C4-2B (cell line): Measurements from ENCODE around the gene KLHL9.

Source experiments
- H3K27ac ChIP-seq: fragments of 450-650 bp; 2 replicates; pipeline ENCODE4 v1.5.1; 2017
- CTCF ChIP-seq: fragments of 450-650 bp; conservative IDR thresholded peaks from 2 replicates; pipeline ENCODE4 v1.5.1; 2017; ENCODE audit warnings: mild to moderate bottlenecking
- ZFX ChIP-seq: fragments of 450-650 bp; IDR thresholded peaks from 2 replicates; pipeline ENCODE4 v1.6.1; 2017

KLHL9 gene

DNA sequence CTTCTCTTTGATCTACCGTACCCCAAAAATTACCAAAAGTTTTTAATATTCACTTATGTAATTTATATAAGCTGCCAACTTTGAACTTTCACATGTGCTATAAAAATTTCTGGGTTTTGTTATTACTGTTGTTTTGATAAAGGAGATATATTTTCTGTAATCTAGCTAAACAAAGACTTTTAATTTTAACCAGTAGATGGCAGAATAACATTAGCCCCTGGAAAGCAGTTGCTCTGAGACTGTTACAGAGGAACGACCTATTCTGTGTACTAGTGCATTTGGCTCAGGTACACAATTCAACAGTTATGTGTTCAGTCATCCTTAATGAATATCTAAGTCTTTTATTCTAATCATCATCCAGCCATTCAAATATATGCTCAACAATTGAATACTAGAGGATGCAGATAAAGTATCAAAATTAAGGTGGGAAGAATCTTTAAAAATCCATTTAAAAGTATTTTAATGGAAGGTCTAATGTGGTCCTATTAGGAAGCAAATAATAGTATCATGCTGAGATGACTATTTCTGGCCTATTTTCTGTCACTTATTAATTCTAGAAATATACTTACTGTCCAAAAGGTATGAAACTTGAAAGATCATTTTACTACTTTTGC is 8.6 kb downstream of the KLHL9 start:
- TF ChIP-seq ZFX (no peak), CTCF (peak; percentile 89)
- no peak overlapping the region for H3K27ac ChIP-seq

DNA sequence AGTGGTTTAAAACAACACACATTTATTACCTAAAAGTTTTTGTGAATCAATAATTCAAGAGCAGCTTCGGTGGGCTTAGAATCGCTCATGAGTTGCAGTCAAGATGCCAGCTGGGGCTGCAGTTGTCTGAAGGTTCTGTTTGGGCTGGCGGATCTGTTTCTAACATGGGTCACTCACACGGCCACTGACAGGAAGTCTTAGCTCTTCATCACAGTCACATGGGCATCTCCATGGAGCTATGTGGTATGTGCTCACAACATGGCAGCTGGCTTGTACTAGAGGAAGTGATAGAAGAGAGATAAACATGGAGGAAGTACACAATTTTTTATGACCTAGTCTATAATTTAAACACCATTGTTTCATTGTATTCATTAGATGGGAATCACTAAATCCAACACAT is 11.2 kb downstream of the KLHL9 start:
- H3K27ac ChIP-seq = no peak overlapping the region
- no peak for TF ChIP-seq ZFX
- TF ChIP-seq CTCF = no peak

- no peak for TF ChIP-seq CTCF
- TF ChIP-seq ZFX = no peak
- no peak overlapping the region for H3K27ac ChIP-seq
These were observed 12.2 kb downstream of the KLHL9 start for GRCh38 chr9:21322911-21323461.

DNA sequence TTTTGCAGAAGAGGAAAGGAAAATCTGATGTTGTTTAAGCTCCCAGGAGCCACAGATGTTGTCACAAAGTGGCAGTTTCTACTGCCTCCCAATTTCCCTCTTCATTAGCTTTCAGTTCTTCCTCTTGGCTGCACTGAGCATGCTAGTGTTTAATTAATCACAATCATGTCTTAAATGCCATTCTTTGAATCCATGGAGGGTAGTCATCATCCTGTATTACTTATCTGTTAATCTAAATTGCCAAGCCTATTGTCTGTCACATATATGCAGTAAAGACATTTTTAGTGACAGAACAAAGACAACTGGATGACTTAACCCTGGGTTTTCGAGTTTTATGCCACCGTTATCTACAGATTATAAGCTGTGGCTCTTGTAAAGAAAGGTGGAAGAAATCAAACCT is 14.7 kb downstream of the KLHL9 start:
- no peak for TF ChIP-seq CTCF
- TF ChIP-seq ZFX = no peak
- H3K27ac ChIP-seq = no peak overlapping the region

DNA sequence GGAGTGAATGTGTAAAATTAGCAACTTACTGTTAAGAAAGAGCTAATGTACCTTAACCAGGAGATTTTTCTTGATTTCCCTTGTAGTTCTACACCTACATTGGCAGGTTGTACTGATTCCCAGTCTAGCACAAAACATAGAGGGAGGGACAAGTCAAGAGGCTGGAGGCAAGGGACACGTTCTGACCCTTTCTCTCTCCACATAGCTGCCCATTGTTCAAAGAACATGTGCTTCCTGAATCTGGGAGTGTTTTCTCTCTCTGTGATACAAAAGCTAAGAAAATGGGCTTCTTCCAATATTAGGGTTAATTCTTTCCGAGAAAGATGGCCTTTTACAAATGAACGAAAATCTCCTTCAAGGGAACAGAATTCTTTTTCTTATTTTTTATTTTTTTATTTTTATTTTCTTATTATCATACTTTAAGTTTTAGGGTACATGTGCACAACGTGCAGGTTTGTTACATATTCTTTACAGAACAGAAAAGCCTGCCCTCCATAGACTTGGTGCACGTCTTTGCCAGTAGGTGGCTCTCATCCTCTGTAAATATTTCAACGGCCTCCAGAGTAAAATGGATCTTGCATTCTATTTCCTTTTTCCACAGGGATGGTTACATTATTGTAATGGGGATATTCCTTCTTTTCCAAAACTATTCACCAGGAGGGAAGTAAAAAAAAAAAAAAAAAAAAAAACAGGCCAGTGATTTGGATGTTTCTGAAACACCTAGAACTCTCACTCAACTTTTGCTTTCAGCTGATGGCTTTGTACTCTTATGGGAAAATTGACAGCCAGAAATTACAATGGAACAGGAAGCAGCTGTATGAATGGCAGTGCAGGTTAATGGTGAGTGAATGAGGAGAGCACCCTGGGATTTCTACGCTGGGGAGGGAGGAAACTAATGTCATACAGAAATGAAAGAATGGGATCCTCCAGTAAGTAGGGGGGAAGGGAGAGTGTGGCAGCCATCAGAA is 17.0 kb downstream of the KLHL9 start:
- TF ChIP-seq ZFX (no peak), CTCF (peak; percentile 90)
- no peak overlapping the region for H3K27ac ChIP-seq

DNA sequence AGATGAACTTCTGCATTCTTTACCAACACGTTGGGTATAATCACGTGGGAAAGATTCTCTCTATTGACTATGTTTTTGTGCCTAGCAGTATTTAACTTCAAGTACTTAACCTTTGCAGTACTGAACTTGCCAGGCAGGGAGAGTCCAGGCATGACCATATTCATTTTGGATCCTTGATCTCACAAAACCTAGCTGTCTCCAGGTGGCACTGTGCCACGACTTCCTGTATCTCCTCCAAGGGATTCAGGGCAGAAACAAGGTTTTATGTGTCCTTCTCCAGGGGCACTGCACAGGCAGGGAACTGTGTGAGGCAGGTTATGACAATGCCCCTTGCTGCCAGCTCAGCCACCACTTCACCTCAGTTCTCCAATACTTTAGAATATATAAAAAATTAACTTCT is 18.3 kb downstream of the KLHL9 start:
- TF ChIP-seq ZFX (no peak), CTCF (no peak)
- no peak overlapping the region for H3K27ac ChIP-seq
